Fibroblast of the aortic adventitia (primary cell): ENCODE measurements around the gene DMD. TPM values are rescaled to one million over a fixed set of nuclear protein-coding genes. Genes with fewer than 3 reads are reported as not detected.

Experiments used
- DNase-seq: peaks from one replicate; pipeline ENCODE4 v3.0.0-alpha.2; 2010; ENCODE audit warnings: low read depth
- H3K4me3 ChIP-seq: 2 replicates; pipeline ENCODE4 v1.5.1; 2011; ENCODE audit warnings: low read depth, mild to moderate bottlenecking, control low read depth, low read length, moderate library complexity
- CTCF ChIP-seq: IDR thresholded peaks from 2 replicates; pipeline ENCODE4 v1.5.1; 2011; ENCODE audit warnings: mild to moderate bottlenecking, low read length, control low read depth, inconsistent platforms; ENCODE audit not compliant: insufficient read depth
- total RNA-seq: library from RNA; depleted of rRNA; stranded (reverse); fragments of >200 nt; gene quantifications from 2 replicates; pipeline ENCODE4 v1.2.3, GENCODE V29; 2012; ENCODE audit warnings: low replicate concordance

DMD gene
- total RNA-seq, 1 donor: 10.3 TPM

DNA sequence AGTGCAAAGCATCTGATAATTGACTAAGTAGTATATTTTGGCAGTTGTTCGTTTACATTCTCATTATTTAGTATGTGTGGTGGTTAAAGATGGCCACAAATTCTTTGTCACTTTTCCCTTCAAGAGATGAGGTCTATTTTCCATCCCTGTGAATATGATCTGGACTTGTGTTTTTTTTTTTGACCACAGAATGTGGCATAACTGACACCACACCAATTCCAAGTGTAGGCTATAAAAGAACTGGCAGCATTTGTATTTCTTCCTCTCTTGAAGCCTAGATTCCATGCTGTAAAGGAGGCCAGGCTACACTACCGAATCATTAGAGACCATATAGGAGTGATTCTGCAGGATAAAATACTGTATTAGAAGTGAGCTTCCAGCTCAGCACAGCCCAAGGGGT lies 596.6 kb downstream of the DMD start:
- DNase-seq: no peak
- no peak overlapping the region for H3K4me3 ChIP-seq
- no peak for TF ChIP-seq CTCF

GRCh38 chrX:32599156-32599555 lies 612.2 kb downstream of the DMD start:
- TF ChIP-seq CTCF: no peak
- no peak overlapping the region for H3K4me3 ChIP-seq
- no peak for DNase-seq

- H3K4me3 ChIP-seq: no peak overlapping the region
- TF ChIP-seq CTCF: no peak
- DNase-seq: no peak
Observed at GRCh38 chrX:32598707-32599106, 612.6 kb downstream of the DMD start.

- TF ChIP-seq CTCF: no peak
- H3K4me3 ChIP-seq: no peak overlapping the region
- no peak for DNase-seq
Observed at GRCh38 chrX:32597777-32598176, 613.6 kb downstream of the DMD start.

DNA sequence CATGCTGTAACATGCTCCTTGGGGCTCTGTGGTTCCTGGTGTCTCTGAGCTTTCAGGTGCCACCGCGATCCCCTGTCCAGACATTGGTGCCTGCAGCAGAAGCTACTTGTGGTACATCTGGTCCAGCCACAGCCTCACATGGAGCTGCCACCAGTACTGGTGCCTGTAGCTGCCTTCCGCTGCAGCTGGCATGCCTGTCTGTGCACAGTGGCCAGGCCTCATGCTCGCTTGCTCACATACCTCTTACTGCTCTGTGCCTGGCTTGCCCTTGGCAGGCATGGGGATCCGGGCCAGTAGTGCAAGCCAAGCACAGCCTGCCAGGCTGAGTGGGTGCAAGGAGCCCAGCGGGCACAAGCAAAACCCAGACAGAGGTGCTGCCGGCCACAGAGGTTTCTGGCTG lies 618.6 kb downstream of the DMD start:
- no peak for TF ChIP-seq CTCF
- no peak overlapping the region for H3K4me3 ChIP-seq
- no peak for DNase-seq

DNA sequence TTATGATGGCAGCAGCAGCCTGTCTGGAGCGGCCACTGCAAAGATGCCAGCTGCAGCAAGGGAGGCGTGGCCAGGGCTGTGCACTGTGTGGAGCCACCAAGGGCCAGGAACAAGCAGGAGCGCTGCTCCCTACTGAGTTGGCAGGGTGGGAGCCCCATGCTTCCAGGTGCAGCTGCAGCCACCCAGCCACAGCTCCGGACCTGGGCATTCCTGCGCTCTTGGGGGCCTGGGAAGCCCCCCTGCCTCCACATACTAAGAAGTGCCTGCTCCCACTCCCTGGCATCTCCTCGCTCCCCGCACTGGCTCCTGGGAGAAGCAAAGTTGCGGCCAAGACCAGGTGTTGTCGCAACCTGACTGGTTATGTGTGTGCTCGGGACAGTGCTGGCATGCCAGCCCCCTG lies 619.8 kb downstream of the DMD start:
- no peak overlapping the region for H3K4me3 ChIP-seq
- TF ChIP-seq CTCF: no peak
- no peak for DNase-seq

- no peak for TF ChIP-seq CTCF
Observed at GRCh38 chrX:32582729-32583128, 628.6 kb downstream of the DMD start.

More at GRCh38 chrX:32582729-32583128, 628.6 kb downstream of the DMD start:
- H3K4me3 ChIP-seq: no peak overlapping the region
- no peak for DNase-seq
